ENCODE data around the gene ARL4C.
A peak's percentile ranks its signal among the peaks of the same experiment; 100 is the strongest.

ARL4C gene

DNA sequence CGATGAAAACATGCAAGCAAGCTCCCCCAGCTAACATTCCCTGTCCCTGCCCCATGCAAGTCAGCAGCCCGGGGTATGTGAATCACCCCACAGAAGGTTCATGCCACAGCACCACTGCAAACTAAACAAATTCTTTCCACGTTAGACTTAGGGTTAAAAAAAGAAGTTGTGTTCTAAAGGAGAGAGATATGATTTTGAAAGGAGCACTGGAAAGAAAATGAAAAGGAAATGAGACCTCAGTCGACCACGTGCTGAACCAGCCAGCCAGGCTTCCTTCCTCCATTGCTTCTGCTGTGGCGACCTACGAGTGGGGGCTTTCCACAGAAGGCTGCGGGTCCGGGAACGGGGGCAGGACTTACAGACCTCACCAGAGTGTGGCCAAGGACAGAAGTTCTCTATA, 52.0 kb downstream of the ARL4C start:
- DNase-seq = peak; percentile 30 to 60 (median 39)

DNA sequence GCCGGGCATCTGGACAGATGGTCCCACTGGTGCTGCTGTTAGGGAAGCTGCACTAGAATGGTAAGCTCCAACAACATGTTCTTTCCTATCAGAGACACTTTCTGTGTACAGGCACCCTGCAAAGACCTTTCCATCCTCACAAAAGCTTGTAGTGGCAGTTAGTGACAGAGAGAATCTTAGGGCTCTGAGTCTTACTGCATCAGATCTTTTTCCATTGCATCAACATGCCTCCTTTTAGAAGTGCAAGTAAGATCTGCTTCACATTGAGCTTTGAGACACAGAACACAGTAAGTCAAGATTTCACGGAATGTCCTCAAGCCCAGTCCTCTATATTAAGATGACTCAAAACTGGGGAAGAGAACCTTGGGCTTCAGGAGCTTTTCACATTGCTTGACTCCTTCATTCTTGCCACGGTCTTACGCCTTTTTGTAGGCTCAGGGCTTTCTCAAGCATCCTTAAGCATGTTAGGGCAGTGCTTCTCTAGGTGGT, 52.6 kb downstream of the ARL4C start:
- DNase-seq = peak in 3 of 6 experiments; percentile 13 to 53 (median 52)

Measured in stimulated activated naive CD4-positive, alpha-beta T cell (primary cell).